ENCODE measurements around the gene RNF10.
"Not testable (repeated sequence)": the region's sequence is repeated elsewhere in the genome, so short reads cannot be mapped to it uniquely, and the experiment has no call there.

The RNF10 gene

GRCh38 chr12:120581998-120582397 is 47.8 kb downstream of the RNF10 start:
- no peak for DNase-seq

GRCh38 chr12:120583478-120584030 is 49.4 kb downstream of the RNF10 start:
- DNase-seq: peak; percentile 83

- peak; percentile 65 for DNase-seq
These were observed 50.4 kb downstream of the RNF10 start for GRCh38 chr12:120584343-120585149.

GRCh38 chr12:120586206-120586605 is 52.0 kb downstream of the RNF10 start:
- DNase-seq: no peak

GRCh38 chr12:120586860-120587259 is 52.7 kb downstream of the RNF10 start:
- DNase-seq: no peak

GRCh38 chr12:120588371-120588770 is 54.2 kb downstream of the RNF10 start:
- no peak for DNase-seq

GRCh38 chr12:120588948-120589930 is 55.1 kb downstream of the RNF10 start:
- DNase-seq: no peak

- DNase-seq: no peak
These were observed 56.7 kb downstream of the RNF10 start for GRCh38 chr12:120590741-120591407.

- no peak for DNase-seq
These were observed 58.2 kb downstream of the RNF10 start for GRCh38 chr12:120592121-120593049.

- DNase-seq: no peak
These were observed 62.7 kb downstream of the RNF10 start for GRCh38 chr12:120596901-120597300.

GRCh38 chr12:120597861-120598260 is 63.7 kb downstream of the RNF10 start:
- no peak for DNase-seq

GRCh38 chr12:120598674-120599463 is 64.7 kb downstream of the RNF10 start:
- no peak for DNase-seq

GRCh38 chr12:120599672-120600552 is 65.8 kb downstream of the RNF10 start:
- DNase-seq: no peak

GRCh38 chr12:120602416-120602815 is 68.3 kb downstream of the RNF10 start:
- DNase-seq: not testable (repeated sequence)

- no peak for DNase-seq
These were observed 76.4 kb downstream of the RNF10 start for GRCh38 chr12:120610560-120610959.

GRCh38 chr12:120611534-120611933 is 77.4 kb downstream of the RNF10 start:
- DNase-seq: not testable (repeated sequence)

- DNase-seq: no peak
These were observed 80.7 kb downstream of the RNF10 start for GRCh38 chr12:120614848-120615247.

- DNase-seq: not testable (repeated sequence)
These were observed 83.0 kb downstream of the RNF10 start for GRCh38 chr12:120617193-120617592.

- not testable (repeated sequence) for DNase-seq
These were observed 83.6 kb downstream of the RNF10 start for GRCh38 chr12:120617767-120618166.
